H9 (cell line): ENCODE results near the gene HAL. TPM values are rescaled to one million over a fixed set of nuclear protein-coding genes. Genes with fewer than 3 reads are reported as not detected.

ENCODE experiments used
- DNase-seq: peaks from one replicate; pipeline ENCODE4 v3.0.0-alpha.2; 2017
- H2AFZ ChIP-seq: one replicate; pipeline ENCODE4 v1.6.1; 2013; ENCODE audit warnings: mild to moderate bottlenecking, low read length, control low read depth, moderate library complexity
- H2AK5ac ChIP-seq: 2 replicates; pipeline ENCODE4 v1.6.1; 2013; ENCODE audit warnings: low read length, control low read depth, mixed read lengths; ENCODE audit not compliant: insufficient read length
- H2BK120ac ChIP-seq: one replicate; pipeline ENCODE4 v1.6.1; 2013; ENCODE audit warnings: low read depth, mild to moderate bottlenecking, low read length, control low read depth, inconsistent platforms; ENCODE audit not compliant: poor library complexity, severe bottlenecking
- H2BK12ac ChIP-seq: 2 replicates; pipeline ENCODE4 v1.6.1; 2013; ENCODE audit warnings: low read length, control low read depth, mixed read lengths, low read depth; ENCODE audit not compliant: insufficient read length
- H2BK15ac ChIP-seq: 2 replicates; pipeline ENCODE4 v1.6.1; 2013; ENCODE audit warnings: low read depth, low read length, control low read depth
- H2BK20ac ChIP-seq: one replicate; pipeline ENCODE4 v1.6.1; 2013; ENCODE audit warnings: low read depth, mild to moderate bottlenecking, low read length, control low read depth, inconsistent platforms; ENCODE audit not compliant: poor library complexity, severe bottlenecking
- H2BK5ac ChIP-seq: 2 replicates; pipeline ENCODE4 v1.6.1; 2013; ENCODE audit warnings: low read length, control low read depth, mixed read lengths; ENCODE audit not compliant: insufficient read length
- H3K14ac ChIP-seq: 2 replicates; pipeline ENCODE4 v1.6.1; 2013; ENCODE audit warnings: low read length, control low read depth; ENCODE audit not compliant: insufficient read depth
- H3K18ac ChIP-seq: 2 replicates; pipeline ENCODE4 v1.6.1; 2013; ENCODE audit warnings: low read depth, mild to moderate bottlenecking, mixed read lengths, low read length, control low read depth; ENCODE audit not compliant: insufficient read length
- H3K23ac ChIP-seq: 2 replicates; pipeline ENCODE4 v1.6.1; 2013; ENCODE audit warnings: low read length, control low read depth, mixed read lengths, low read depth; ENCODE audit not compliant: insufficient read length
- H3K23me2 ChIP-seq: 2 replicates; pipeline ENCODE4 v1.6.1; 2013; ENCODE audit warnings: low read depth, mild to moderate bottlenecking, mixed read lengths, low read length, control low read depth; ENCODE audit not compliant: insufficient read length, poor library complexity, severe bottlenecking
- H3K27ac ChIP-seq: 2 replicates; pipeline ENCODE4 v1.5.1; 2013; ENCODE audit warnings: low read length, control low read depth, mixed read lengths, low read depth; ENCODE audit not compliant: insufficient read length
- H3K27me3 ChIP-seq: 2 replicates; pipeline ENCODE4 v1.6.1; 2013; ENCODE audit warnings: low read length, control low read depth, inconsistent platforms; ENCODE audit not compliant: insufficient read depth
- H3K4ac ChIP-seq: 2 replicates; pipeline ENCODE4 v1.6.1; 2013; ENCODE audit warnings: low read depth, mild to moderate bottlenecking, control low read depth, inconsistent platforms, low read length, moderate library complexity
- H3K4me1 ChIP-seq: 2 replicates; pipeline ENCODE4 v1.6.1; 2013; ENCODE audit warnings: low read length, control low read depth, inconsistent platforms; ENCODE audit not compliant: insufficient read depth
- H3K4me2 ChIP-seq: 2 replicates; pipeline ENCODE4 v1.6.1; 2013; ENCODE audit warnings: low read length, control low read depth, mixed read lengths; ENCODE audit not compliant: insufficient read length, insufficient read depth
- H3K56ac ChIP-seq: 2 replicates; pipeline ENCODE4 v1.6.1; 2013; ENCODE audit warnings: low read depth, mild to moderate bottlenecking, mixed read lengths, low read length, control low read depth; ENCODE audit not compliant: insufficient read length
- H3K79me1 ChIP-seq: 2 replicates; pipeline ENCODE4 v1.6.1; 2013; ENCODE audit warnings: low read depth, mild to moderate bottlenecking, moderate library complexity, low read length, control low read depth, inconsistent platforms; ENCODE audit not compliant: insufficient read depth, poor library complexity, severe bottlenecking
- H3K79me2 ChIP-seq: 2 replicates; pipeline ENCODE4 v1.6.1; 2013; ENCODE audit warnings: low read length, control low read depth, inconsistent platforms; ENCODE audit not compliant: insufficient read depth
- H3K9ac ChIP-seq: 2 replicates; pipeline ENCODE4 v1.6.1; 2013; ENCODE audit warnings: low read length, control low read depth, mixed read lengths; ENCODE audit not compliant: insufficient read length; ENCODE audit errors: extremely low read depth
- H3K9me3 ChIP-seq: one replicate; pipeline ENCODE4 v1.6.1; 2013; ENCODE audit warnings: low read depth, low read length, inconsistent platforms; ENCODE audit not compliant: control insufficient read depth
- H3T11ph ChIP-seq: one replicate; pipeline ENCODE4 v1.6.1; 2013; ENCODE audit warnings: mild to moderate bottlenecking, low read length, control low read depth, inconsistent platforms
- H4K20me1 ChIP-seq: one replicate; pipeline ENCODE4 v1.6.1; 2013; ENCODE audit not compliant: control insufficient read depth, insufficient read length, insufficient read depth
- H4K5ac ChIP-seq: 2 replicates; pipeline ENCODE4 v1.6.1; 2013; ENCODE audit warnings: low read depth, mild to moderate bottlenecking, mixed read lengths, low read length, control low read depth; ENCODE audit not compliant: insufficient read length
- H4K8ac ChIP-seq: replicated peaks from 2 replicates; pipeline ENCODE4 v1.6.1; 2013; ENCODE audit warnings: low read length, control low read depth, mixed read lengths, low read depth; ENCODE audit not compliant: insufficient read length
- H4K91ac ChIP-seq: 2 replicates; pipeline ENCODE4 v1.6.1; 2013; ENCODE audit warnings: low read depth, mild to moderate bottlenecking, moderate library complexity, mixed read lengths, low read length, control low read depth; ENCODE audit not compliant: insufficient read length
- H3K27ac Mint-ChIP-seq, 3 experiments: 2 replicates in 2 of 3; 3 replicates in 1 of 3; pipeline ENCODE4 v1.8.0; 2020 to 2021; ENCODE audit warnings: mixed read lengths in 3 of 3, mild to moderate bottlenecking in 1 of 3, moderate library complexity in 1 of 3
- H3K27me3 Mint-ChIP-seq: 2 replicates; pipeline ENCODE4 v1.8.0; 2021; ENCODE audit warnings: low read depth, mild to moderate bottlenecking, moderate library complexity, mixed read lengths
- H3K36me3 Mint-ChIP-seq, 3 experiments: 2 replicates in 2 of 3; 3 replicates in 1 of 3; pipeline ENCODE4 v1.8.0; 2020 to 2021; ENCODE audit warnings: low read depth in 3 of 3, mixed read lengths in 3 of 3; ENCODE audit not compliant: insufficient read depth in 1 of 3
- H3K4me1 Mint-ChIP-seq, 2 experiments: 2 replicates each; pipeline ENCODE4 v1.8.0; 2020; ENCODE audit warnings: mixed read lengths in 2 of 2
- H3K4me3 Mint-ChIP-seq, 2 experiments: 2 replicates in 1 of 2; 3 replicates in 1 of 2; pipeline ENCODE4 v1.8.0; 2020 to 2021; ENCODE audit warnings: mild to moderate bottlenecking in 2 of 2, mixed read lengths in 2 of 2, moderate library complexity in 1 of 2
- H3K9me3 Mint-ChIP-seq, 2 experiments: 2 replicates in 1 of 2; 3 replicates in 1 of 2; pipeline ENCODE4 v1.8.0; 2020; ENCODE audit warnings: mild to moderate bottlenecking in 2 of 2, mixed read lengths in 2 of 2, moderate library complexity in 1 of 2
- WGBS: extraction: QIAGEN DNeasy Blood & Tissue Kit; methylation state at CpG from one replicate; pipeline ENCODE4 v1.1.7; 2013; ENCODE audit warnings: missing lambda C conversion rate, low lambda C conversion rate, mixed read lengths; ENCODE audit not compliant: insufficient read length; ENCODE audit errors: extremely low coverage; 5-methylcytosine and 5-hydroxymethylcytosine counted together
- total RNA-seq: library from RNA; stranded (reverse); gene quantifications from 2 replicates; pipeline ENCODE4 v1.2.1, GENCODE V29; 2021
- TF ChIP-seq, protein P1 (sequence below): fragments of 200-600 bp; sonication (generic); conservative IDR thresholded peaks from 3 replicates; pipeline ENCODE4 v1.8.0; 2021; ENCODE audit warnings: antibody characterized with exemption, mild to moderate bottlenecking

HAL gene
- total RNA-seq, 1 experiment from 2014 or later = 0.35 TPM

DNA sequence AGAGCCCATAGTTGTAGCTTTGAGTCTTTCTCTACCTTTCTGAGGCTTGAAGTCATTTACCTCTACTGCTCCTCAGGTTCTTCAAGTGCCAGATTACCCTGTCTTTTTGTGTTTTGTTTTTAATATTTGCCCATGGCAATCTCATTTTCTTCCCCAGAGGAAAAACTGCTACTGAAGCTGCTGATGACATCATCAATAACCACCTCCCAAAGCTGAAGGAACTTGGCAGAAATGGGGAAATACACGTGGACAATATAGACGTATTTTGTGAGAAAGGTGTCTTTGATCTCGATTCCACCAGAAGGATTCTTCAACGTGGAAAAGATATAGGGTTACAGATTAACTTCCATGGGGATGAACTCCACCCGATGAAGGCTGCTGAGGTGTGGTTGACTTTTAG, 35.9 kb downstream of the HAL start:
- H2BK12ac ChIP-seq = no peak overlapping the region
- H3T11ph ChIP-seq = no peak overlapping the region
- H2BK20ac ChIP-seq = no peak overlapping the region
- Mint-ChIP-seq H3K36me3 (no peaks in the 10 kb centered on the region), H3K4me1 (peaks cover 20 to 26% of the 10 kb centered on the region in 2 experiments), H3K27ac (no peak overlapping the region), H3K4me3 (no peak overlapping the region), H3K27me3 (no peaks in the 10 kb centered on the region), H3K9me3 (no peaks in the 10 kb centered on the region; a peak in 1 of 5 replicates)
- DNase-seq = no peak
- no peak overlapping the region for H3K4ac ChIP-seq
- H3K14ac ChIP-seq = no peak overlapping the region
- no peaks in the 10 kb centered on the region for H3K27me3 ChIP-seq
- H3K23me2 ChIP-seq = no peaks in the 10 kb centered on the region
- no peak overlapping the region for H2BK5ac ChIP-seq
- no peak overlapping the region for H3K56ac ChIP-seq
- H4K91ac ChIP-seq = no peak overlapping the region
- no peak overlapping the region for H2BK120ac ChIP-seq
- no peak overlapping the region for H3K27ac ChIP-seq
- no peak overlapping the region for H2AFZ ChIP-seq
- no peaks in the 10 kb centered on the region for H3K9me3 ChIP-seq
- no peak overlapping the region for H3K18ac ChIP-seq
- H2AK5ac ChIP-seq = no peak overlapping the region
- H3K4me2 ChIP-seq = no peak overlapping the region
- no peak overlapping the region for H3K23ac ChIP-seq
- no peaks in the 10 kb centered on the region for H4K20me1 ChIP-seq
- no peak overlapping the region for H3K9ac ChIP-seq
- H4K8ac ChIP-seq = no peak overlapping the region
- no peaks in the 10 kb centered on the region for H3K79me2 ChIP-seq
- no peak overlapping the region for H2BK15ac ChIP-seq
- WGBS = no CpG with 5 or more reads among the region's 5 CpGs
- no peak overlapping the region for H4K5ac ChIP-seq
- TF ChIP-seq, protein P1, sequence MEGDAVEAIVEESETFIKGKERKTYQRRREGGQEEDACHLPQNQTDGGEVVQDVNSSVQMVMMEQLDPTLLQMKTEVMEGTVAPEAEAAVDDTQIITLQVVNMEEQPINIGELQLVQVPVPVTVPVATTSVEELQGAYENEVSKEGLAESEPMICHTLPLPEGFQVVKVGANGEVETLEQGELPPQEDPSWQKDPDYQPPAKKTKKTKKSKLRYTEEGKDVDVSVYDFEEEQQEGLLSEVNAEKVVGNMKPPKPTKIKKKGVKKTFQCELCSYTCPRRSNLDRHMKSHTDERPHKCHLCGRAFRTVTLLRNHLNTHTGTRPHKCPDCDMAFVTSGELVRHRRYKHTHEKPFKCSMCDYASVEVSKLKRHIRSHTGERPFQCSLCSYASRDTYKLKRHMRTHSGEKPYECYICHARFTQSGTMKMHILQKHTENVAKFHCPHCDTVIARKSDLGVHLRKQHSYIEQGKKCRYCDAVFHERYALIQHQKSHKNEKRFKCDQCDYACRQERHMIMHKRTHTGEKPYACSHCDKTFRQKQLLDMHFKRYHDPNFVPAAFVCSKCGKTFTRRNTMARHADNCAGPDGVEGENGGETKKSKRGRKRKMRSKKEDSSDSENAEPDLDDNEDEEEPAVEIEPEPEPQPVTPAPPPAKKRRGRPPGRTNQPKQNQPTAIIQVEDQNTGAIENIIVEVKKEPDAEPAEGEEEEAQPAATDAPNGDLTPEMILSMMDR = no peak
- H3K4me1 ChIP-seq = no peaks in the 10 kb centered on the region
- no peaks in the 10 kb centered on the region for H3K79me1 ChIP-seq
